SK-N-SH treated with all-trans-retinoic acid at 6 μM for 48 hours (cell line): ENCODE data around the gene HNRNPA3.
"Not testable (repeated sequence)": the region's sequence is repeated elsewhere in the genome, so short reads cannot be mapped to it uniquely, and the experiment has no call there.

ENCODE experiments used
- ATAC-seq: fragments of 200-7000 bp; cut with Tn5 transposase; 3 replicates; pipeline ENCODE4 v1.9.1; 2020; ENCODE audit warnings: mild to moderate bottlenecking, moderate library complexity
- ARNTL ChIP-seq: fragments of 450-650 bp; formaldehyde crosslinking; IDR thresholded peaks from 2 replicates; pipeline ENCODE4 v1.5.0; 2020; ENCODE audit warnings: low read depth, mild to moderate bottlenecking, moderate library complexity, borderline replicate concordance
- BACH2 ChIP-seq: fragments of 250-450 bp; sonication (Bioruptor Pico); IDR thresholded peaks from 2 replicates; pipeline ENCODE4 v1.9.0; 2021; ENCODE audit warnings: mild to moderate bottlenecking, borderline replicate concordance
- GLIS3 ChIP-seq: fragments of 250-450 bp; sonication (Bioruptor Pico); IDR thresholded peaks from 2 replicates; pipeline ENCODE4 v1.5.0; 2020; ENCODE audit warnings: mild to moderate bottlenecking, moderate library complexity
- ISL1 ChIP-seq: fragments of 250-450 bp; sonication (Bioruptor Pico); IDR thresholded peaks from 2 replicates; pipeline ENCODE4 v2.1.2; 2022; ENCODE audit warnings: mild to moderate bottlenecking, moderate library complexity
- OSR1 ChIP-seq: fragments of 250-450 bp; sonication (Bioruptor Pico); IDR thresholded peaks from 2 replicates; pipeline ENCODE4 v1.8.0; 2022; ENCODE audit warnings: moderate library complexity, mild to moderate bottlenecking, inconsistent platforms
- RARB ChIP-seq: fragments of 250-450 bp; sonication (Bioruptor Pico); IDR thresholded peaks from 2 replicates; pipeline ENCODE4 v1.8.0; 2021; ENCODE audit warnings: mild to moderate bottlenecking, moderate library complexity
- SNAI2 ChIP-seq: fragments of 250-450 bp; sonication (Bioruptor Pico); IDR thresholded peaks from 2 replicates; pipeline ENCODE4 v1.5.0; 2020; ENCODE audit warnings: mild to moderate bottlenecking, moderate library complexity
- TCF4 ChIP-seq: fragments of 250-450 bp; sonication (Bioruptor Pico); IDR thresholded peaks from 2 replicates; pipeline ENCODE4 v1.8.0; 2021; ENCODE audit warnings: mild to moderate bottlenecking, moderate library complexity, borderline replicate concordance
- TOX ChIP-seq: fragments of 250-450 bp; sonication (Bioruptor Pico); IDR thresholded peaks from 2 replicates; pipeline ENCODE4 v1.8.0; 2021; ENCODE audit warnings: mild to moderate bottlenecking, moderate library complexity, borderline replicate concordance
- ZC3H10 ChIP-seq: fragments of 250-450 bp; sonication (Bioruptor Pico); IDR thresholded peaks from 2 replicates; pipeline ENCODE4 v1.5.1; 2021; ENCODE audit warnings: mild to moderate bottlenecking, moderate library complexity
- ZFP3 ChIP-seq: fragments of 250-450 bp; sonication (Bioruptor Pico); IDR thresholded peaks from 2 replicates; pipeline ENCODE4 v1.5.0; 2020; ENCODE audit warnings: mild to moderate bottlenecking, moderate library complexity
- ZFP30 ChIP-seq: fragments of 450-650 bp; formaldehyde crosslinking; IDR thresholded peaks from 2 replicates; pipeline ENCODE4 v1.5.0; 2022; ENCODE audit warnings: mild to moderate bottlenecking, moderate library complexity
- ZNF565 ChIP-seq: fragments of 450-650 bp; formaldehyde crosslinking; conservative IDR thresholded peaks from 2 replicates; pipeline ENCODE4 v1.5.0; 2020; ENCODE audit warnings: low read depth, mild to moderate bottlenecking, moderate library complexity
- ZNF8 ChIP-seq: fragments of 450-650 bp; formaldehyde crosslinking; IDR thresholded peaks from 2 replicates; pipeline ENCODE4 v1.5.0; 2020; ENCODE audit warnings: mild to moderate bottlenecking, moderate library complexity
- TF ChIP-seq, protein P1 (sequence below): fragments of 250-450 bp; sonication (Bioruptor Pico); IDR thresholded peaks from 2 replicates; pipeline ENCODE4 v1.5.1; 2021; ENCODE audit warnings: mild to moderate bottlenecking, moderate library complexity
- TF ChIP-seq, protein P2 (sequence below): fragments of 250-450 bp; sonication (Bioruptor Pico); IDR thresholded peaks from 2 replicates; pipeline ENCODE4 v1.8.0; 2021; ENCODE audit warnings: low read depth, mild to moderate bottlenecking, moderate library complexity, borderline replicate concordance
- TF ChIP-seq, protein P3 (sequence below): fragments of 250-450 bp; sonication (Bioruptor Pico); IDR thresholded peaks from 2 replicates; pipeline ENCODE4 v1.5.0; 2020; ENCODE audit warnings: mild to moderate bottlenecking, moderate library complexity
- TF ChIP-seq, protein P4 (sequence below): fragments of 250-450 bp; sonication (Bioruptor Pico); IDR thresholded peaks from 2 replicates; pipeline ENCODE4 v1.5.1; 2020; ENCODE audit warnings: low read depth, mild to moderate bottlenecking, moderate library complexity

Gene HNRNPA3

DNA sequence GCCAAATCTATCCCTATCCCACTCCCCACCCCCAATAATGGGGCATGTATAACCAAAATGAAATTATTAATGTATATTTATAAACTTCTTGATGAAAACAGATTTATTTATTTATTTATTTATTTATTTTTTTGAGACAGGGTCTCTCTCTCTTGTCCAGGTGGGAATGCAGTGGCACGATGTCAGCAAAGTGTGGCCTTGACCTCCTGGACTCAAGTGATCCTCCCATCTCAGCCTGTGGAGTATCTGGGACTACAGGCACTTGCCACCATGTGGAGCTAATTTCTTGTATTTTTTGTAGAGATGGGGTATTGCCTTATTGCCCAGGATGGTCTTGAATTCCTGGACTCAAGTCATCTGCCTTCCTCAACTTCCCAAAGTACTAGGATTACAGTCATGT is 28.0 kb upstream of the HNRNPA3 start:
- TF ChIP-seq TOX (no peak), SNAI2 (CRISPR knock-in tag) (no peak), ARNTL (CRISPR knock-in tag) (no peak), ZFP30 (CRISPR knock-in tag) (no peak), TCF4 (CRISPR knock-in tag) (no peak)
- no peak for ATAC-seq

DNA sequence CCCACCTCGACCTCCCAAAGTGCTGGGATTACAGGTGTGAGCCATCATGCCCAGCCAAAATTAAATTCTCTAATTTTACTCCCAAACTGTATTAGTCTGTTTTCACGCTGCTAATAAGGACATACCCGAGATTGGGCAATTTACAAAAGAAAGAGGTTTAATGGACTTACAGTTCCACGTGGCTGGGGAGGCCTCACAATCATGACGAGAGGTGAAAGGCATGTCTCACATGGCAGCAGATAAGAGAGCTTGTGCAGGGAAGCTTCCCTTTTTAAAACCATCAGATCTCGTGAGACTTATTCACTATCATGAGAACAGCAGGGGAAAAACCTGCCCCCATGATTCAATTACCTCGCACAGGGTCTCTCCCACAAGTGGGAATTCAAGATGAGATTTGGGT is 26.6 kb upstream of the HNRNPA3 start:
- not testable (repeated sequence) for ATAC-seq

DNA sequence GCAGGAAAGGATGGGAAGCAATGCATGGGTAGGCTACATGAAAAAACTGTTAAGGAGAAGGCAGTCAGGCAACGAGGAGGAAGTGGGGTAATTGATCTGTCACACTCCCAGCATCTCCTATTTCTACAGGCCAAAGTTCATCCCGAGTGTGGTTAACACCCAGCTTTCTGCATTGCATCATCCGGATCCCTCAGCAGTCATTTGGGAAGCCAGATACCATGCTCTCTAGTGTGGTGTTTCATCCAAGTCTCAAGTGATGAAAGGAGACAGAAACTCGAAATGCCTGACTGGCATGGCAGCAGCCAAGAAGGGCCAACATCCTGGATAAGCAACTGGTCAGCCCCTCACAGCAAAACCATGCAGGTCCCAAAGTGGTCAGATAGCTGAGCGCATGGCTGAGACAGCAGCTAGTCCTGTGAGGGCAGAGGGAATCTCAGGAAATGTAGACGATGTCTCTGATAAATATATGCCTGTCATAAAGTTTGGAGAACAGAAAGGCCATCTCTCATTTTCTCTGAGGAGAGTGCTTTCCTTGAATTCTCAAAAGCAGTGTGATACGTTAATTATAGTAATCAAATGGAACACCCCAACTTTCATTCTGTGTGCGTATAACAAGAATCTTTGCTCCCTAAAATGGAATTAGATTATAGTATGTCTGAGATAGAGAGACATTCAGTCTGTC is 24.8 kb upstream of the HNRNPA3 start:
- TF ChIP-seq, protein P1, sequence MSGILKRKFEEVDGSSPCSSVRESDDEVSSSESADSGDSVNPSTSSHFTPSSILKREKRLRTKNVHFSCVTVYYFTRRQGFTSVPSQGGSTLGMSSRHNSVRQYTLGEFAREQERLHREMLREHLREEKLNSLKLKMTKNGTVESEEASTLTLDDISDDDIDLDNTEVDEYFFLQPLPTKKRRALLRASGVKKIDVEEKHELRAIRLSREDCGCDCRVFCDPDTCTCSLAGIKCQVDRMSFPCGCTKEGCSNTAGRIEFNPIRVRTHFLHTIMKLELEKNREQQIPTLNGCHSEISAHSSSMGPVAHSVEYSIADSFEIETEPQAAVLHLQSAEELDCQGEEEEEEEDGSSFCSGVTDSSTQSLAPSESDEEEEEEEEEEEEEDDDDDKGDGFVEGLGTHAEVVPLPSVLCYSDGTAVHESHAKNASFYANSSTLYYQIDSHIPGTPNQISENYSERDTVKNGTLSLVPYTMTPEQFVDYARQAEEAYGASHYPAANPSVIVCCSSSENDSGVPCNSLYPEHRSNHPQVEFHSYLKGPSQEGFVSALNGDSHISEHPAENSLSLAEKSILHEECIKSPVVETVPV (CRISPR knock-in tag): no peak
- no peak for TF ChIP-seq ZNF8
- no peak for TF ChIP-seq ZFP30 (CRISPR knock-in tag)
- TF ChIP-seq, protein P2, sequence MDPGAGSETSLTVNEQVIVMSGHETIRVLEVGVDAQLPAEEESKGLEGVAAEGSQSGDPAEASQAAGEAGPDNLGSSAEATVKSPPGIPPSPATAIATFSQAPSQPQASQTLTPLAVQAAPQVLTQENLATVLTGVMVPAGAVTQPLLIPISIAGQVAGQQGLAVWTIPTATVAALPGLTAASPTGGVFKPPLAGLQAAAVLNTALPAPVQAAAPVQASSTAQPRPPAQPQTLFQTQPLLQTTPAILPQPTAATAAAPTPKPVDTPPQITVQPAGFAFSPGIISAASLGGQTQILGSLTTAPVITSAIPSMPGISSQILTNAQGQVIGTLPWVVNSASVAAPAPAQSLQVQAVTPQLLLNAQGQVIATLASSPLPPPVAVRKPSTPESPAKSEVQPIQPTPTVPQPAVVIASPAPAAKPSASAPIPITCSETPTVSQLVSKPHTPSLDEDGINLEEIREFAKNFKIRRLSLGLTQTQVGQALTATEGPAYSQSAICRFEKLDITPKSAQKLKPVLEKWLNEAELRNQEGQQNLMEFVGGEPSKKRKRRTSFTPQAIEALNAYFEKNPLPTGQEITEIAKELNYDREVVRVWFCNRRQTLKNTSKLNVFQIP (CRISPR knock-in tag): no peak
- no peak for TF ChIP-seq ZC3H10 (CRISPR knock-in tag)
- no peak for TF ChIP-seq ISL1
- no peak for TF ChIP-seq TOX
- TF ChIP-seq ZNF565: no peak
- TF ChIP-seq OSR1 (CRISPR knock-in tag): no peak
- TF ChIP-seq, protein P3, sequence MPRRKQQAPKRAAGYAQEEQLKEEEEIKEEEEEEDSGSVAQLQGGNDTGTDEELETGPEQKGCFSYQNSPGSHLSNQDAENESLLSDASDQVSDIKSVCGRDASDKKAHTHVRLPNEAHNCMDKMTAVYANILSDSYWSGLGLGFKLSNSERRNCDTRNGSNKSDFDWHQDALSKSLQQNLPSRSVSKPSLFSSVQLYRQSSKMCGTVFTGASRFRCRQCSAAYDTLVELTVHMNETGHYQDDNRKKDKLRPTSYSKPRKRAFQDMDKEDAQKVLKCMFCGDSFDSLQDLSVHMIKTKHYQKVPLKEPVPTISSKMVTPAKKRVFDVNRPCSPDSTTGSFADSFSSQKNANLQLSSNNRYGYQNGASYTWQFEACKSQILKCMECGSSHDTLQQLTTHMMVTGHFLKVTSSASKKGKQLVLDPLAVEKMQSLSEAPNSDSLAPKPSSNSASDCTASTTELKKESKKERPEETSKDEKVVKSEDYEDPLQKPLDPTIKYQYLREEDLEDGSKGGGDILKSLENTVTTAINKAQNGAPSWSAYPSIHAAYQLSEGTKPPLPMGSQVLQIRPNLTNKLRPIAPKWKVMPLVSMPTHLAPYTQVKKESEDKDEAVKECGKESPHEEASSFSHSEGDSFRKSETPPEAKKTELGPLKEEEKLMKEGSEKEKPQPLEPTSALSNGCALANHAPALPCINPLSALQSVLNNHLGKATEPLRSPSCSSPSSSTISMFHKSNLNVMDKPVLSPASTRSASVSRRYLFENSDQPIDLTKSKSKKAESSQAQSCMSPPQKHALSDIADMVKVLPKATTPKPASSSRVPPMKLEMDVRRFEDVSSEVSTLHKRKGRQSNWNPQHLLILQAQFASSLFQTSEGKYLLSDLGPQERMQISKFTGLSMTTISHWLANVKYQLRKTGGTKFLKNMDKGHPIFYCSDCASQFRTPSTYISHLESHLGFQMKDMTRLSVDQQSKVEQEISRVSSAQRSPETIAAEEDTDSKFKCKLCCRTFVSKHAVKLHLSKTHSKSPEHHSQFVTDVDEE (CRISPR knock-in tag): no peak
- TF ChIP-seq RARB (CRISPR knock-in tag): no peak
- no peak for TF ChIP-seq TCF4 (CRISPR knock-in tag)
- TF ChIP-seq BACH2 (CRISPR knock-in tag): no peak
- TF ChIP-seq ZFP3 (CRISPR knock-in tag): no peak
- TF ChIP-seq GLIS3 (CRISPR knock-in tag): no peak
- TF ChIP-seq, protein P4, sequence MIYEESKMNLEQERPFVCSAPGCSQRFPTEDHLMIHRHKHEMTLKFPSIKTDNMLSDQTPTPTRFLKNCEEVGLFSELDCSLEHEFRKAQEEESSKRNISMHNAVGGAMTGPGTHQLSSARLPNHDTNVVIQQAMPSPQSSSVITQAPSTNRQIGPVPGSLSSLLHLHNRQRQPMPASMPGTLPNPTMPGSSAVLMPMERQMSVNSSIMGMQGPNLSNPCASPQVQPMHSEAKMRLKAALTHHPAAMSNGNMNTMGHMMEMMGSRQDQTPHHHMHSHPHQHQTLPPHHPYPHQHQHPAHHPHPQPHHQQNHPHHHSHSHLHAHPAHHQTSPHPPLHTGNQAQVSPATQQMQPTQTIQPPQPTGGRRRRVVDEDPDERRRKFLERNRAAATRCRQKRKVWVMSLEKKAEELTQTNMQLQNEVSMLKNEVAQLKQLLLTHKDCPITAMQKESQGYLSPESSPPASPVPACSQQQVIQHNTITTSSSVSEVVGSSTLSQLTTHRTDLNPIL (CRISPR knock-in tag): no peak
- ATAC-seq: no peak

DNA sequence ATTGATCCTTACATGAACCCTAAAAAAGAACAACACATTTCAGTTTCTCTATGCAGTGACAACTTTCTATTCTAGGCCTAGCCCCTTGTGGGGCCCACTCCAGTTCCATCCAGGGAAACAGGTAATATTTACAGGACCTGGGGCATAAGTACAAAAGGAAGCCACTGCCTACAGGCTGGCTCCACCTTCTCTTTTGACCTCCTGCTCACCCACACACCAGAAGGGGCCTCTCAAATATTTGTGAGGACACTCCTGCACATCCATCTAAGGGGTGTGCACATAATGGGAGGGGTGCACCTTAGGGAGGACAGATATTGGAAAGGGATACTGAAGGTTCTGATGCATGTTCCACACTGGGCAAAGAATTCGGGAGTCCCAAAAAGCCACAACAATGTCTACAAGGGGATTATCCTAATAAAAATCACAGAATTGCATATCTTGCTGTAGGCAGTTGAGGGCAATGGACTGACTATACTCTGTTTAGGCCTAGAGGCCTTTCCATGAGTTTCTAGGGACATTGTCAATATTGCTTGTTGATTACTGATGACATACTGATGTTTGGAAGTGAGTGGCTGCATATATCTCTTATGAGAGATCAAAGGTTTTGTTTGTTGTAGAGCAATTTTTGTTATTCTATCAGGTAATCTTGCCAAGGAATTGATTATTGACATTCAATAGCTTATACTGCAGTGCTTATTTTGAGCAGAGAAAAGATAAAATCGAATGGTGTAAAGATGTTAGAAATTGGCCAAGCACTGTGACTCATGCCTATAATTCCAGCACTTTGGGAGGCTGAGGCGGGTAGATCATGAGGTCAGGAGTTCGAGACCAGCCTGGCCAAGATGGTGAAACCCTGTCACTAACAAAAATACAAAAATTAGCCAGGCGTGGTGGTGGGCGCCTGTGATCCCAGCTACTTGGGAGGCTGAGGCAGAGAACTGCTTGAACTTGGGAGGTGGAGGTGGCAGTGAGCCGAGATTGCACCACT is 23.8 kb upstream of the HNRNPA3 start:
- no peak for ATAC-seq
- no peak for TF ChIP-seq ZNF8
- TF ChIP-seq RARB (CRISPR knock-in tag): no peak
- no peak for TF ChIP-seq ARNTL (CRISPR knock-in tag)
- TF ChIP-seq ISL1: no peak
- TF ChIP-seq ZC3H10 (CRISPR knock-in tag): no peak
- no peak for TF ChIP-seq TCF4 (CRISPR knock-in tag)
- TF ChIP-seq, all 23 proteins: peak for 0
